Right lobe of liver (tissue), 6 donors: ENCODE data around the gene NRTN. TPM values are rescaled to one million over a fixed set of nuclear protein-coding genes. Genes with fewer than 3 reads are reported as not detected.

Experiments used
- ATAC-seq, 4 donors: fragments of 200-7000 bp; cut with Tn5 transposase; one replicate each; pipeline ENCODE4 v1.9.1; 2020; ENCODE audit warnings: mild to moderate bottlenecking in 4 of 4, moderate library complexity in 4 of 4
- DNase-seq, 3 donors: peaks; one replicate each; pipeline ENCODE4 v3.0.0-alpha.2; 2020
- H3K27ac ChIP-seq, 3 donors: fragments of 200-600 bp; one replicate each; pipeline ENCODE4 v1.8.0; 2022
- H3K27me3 ChIP-seq, 2 donors: fragments of 200-600 bp; one replicate each; pipeline ENCODE4 v1.8.0; 2022
- H3K36me3 ChIP-seq, 4 donors: fragments of 200-600 bp; sonication (generic) in 1 of 4; one replicate each; pipeline versions ENCODE4 v1.5.1 to v1.8.0; 2017 to 2022; ENCODE audit warnings: control low read depth in 1 of 4
- H3K4me1 ChIP-seq, 4 donors: fragments of 200-600 bp; sonication (generic) in 1 of 4; one replicate each; pipeline versions ENCODE4 v1.5.1 to v1.8.0; 2017 to 2022; ENCODE audit warnings: control low read depth in 1 of 4
- H3K4me3 ChIP-seq, 3 donors: fragments of 200-600 bp; one replicate each; pipeline ENCODE4 v1.8.0; 2022
- H3K9me3 ChIP-seq, 4 donors: fragments of 200-600 bp; sonication (generic) in 1 of 4; one replicate each; pipeline versions ENCODE4 v1.5.1 to v1.8.0; 2017 to 2022; ENCODE audit warnings: control low read depth in 1 of 4
- CTCF ChIP-seq, 4 donors: fragments of 200-600 bp in 3 of 4; fragments of 450-650 bp in 1 of 4; IDR thresholded peaks; one replicate each; pipeline versions ENCODE4 v1.5.1 to v1.8.0; 2016 to 2022; ENCODE audit warnings: antibody characterized with exemption in 4 of 4, mild to moderate bottlenecking in 2 of 4
- POLR2A ChIP-seq: fragments of 450-650 bp; IDR thresholded peaks from one replicate; pipeline ENCODE4 v1.6.1; 2017; ENCODE audit warnings: antibody characterized with exemption, mild to moderate bottlenecking
- WGBS: methylation state at CpG from one replicate; pipeline ENCODE4 v1.1.6; 2018; ENCODE audit warnings: low coverage, low lambda C conversion rate; ENCODE audit not compliant: insufficient coverage; ENCODE audit errors: missing lambda C conversion rate; 5-methylcytosine and 5-hydroxymethylcytosine counted together
- intact Hi-C, 2 donors: fragments of 100-400 bp; cut with DNase I; formaldehyde crosslinking; loops; one replicate each; pipeline versions ENCODE4 v1.11.2 to v1.14.1; 2022
- total RNA-seq, 6 experiments: library from RNA; depleted of rRNA in 2 of 6; stranded (reverse); fragments of >200 nt in 2 of 6; fragmentation: NEBNext Ultra II Directional in 3 of 6; extraction: Animal tissue kit (Norgen Biotek cat#: 25700) in 3 of 6; gene quantifications; one replicate each; pipeline versions ENCODE4 v1.1.0 to v1.2.4, GENCODE V29; 2016 to 2023
- donor health status: DM: no; HTN: yes; CAD: no.
- donor health status: DM: no; HTN: no; CAD: no.
- donor health status: DM: no; HTN: no; CAD: no.
- donor health status: DM: no; HTN: yes; CAD: no.
- donor health status: DM: no; HTN: yes; CAD: no.

NRTN gene
- total RNA-seq, 6 experiments from 2014 or later, result 4.7 to 11.6 (median 9.8) TPM

GRCh38 chr19:5795382-5795919 lies 9.4 kb upstream of the NRTN start:
- H3K9me3 ChIP-seq, result no peaks in the 10 kb centered on the region
- intact Hi-C loops, result no loop called here

GRCh38 chr19:5798244-5798643 lies 6.6 kb upstream of the NRTN start:
- Histone ChIP-seq H3K27ac (no peak overlapping the region), H3K4me1 (peaks cover 0 to 46% (median 19%) of the 10 kb centered on the region in 4 donors), H3K27me3 (no peaks in the 10 kb centered on the region), H3K4me3 (no peak overlapping the region), H3K9me3 (no peaks in the 10 kb centered on the region), H3K36me3 (no peaks in the 10 kb centered on the region)
- ATAC-seq (no peak), DNase-seq (no peak)
- TF ChIP-seq CTCF (IDR thresholded peaks at IDR 0.05) (no peak), POLR2A (no peak)
- 96% methylated on average over 4 of the region's 8 CpGs for WGBS
- intact Hi-C loops, result no loop called here

More at GRCh38 chr19:5795382-5795919, 9.4 kb upstream of the NRTN start:
- TF ChIP-seq CTCF (IDR thresholded peaks at IDR 0.05), result no peak
- no peak for TF ChIP-seq POLR2A
- DNase-seq, result no peak
- H3K27ac ChIP-seq, result no peak overlapping the region
- no peak for ATAC-seq
- no peaks in the 10 kb centered on the region for H3K27me3 ChIP-seq
- H3K4me1 ChIP-seq, result peaks cover 3 to 30% (median 14%) of the 10 kb centered on the region in 4 donors
- H3K4me3 ChIP-seq, result no peak overlapping the region
- H3K36me3 ChIP-seq, result no peaks in the 10 kb centered on the region
- 93% methylated on average over 7 of the region's 7 CpGs for WGBS

GRCh38 chr19:5799247-5800241 lies 5.3 kb upstream of the NRTN start:
- Histone ChIP-seq H3K27ac (peak overlapping the region; percentile 20 to 67 (median 45)), H3K4me1 (peaks cover 0 to 49% (median 21%) of the 10 kb centered on the region in 4 donors), H3K36me3 (no peaks in the 10 kb centered on the region), H3K4me3 (no peak overlapping the region), H3K27me3 (no peaks in the 10 kb centered on the region), H3K9me3 (no peaks in the 10 kb centered on the region)
- intact Hi-C loops, result loop anchor here in 1 of 2 donors (10.0 kb wide), 1 partner anchor 165 kb away; no protein-coding TSS in a partner anchor
- 11% methylated on average over 14 of the region's 37 CpGs for WGBS
- TF ChIP-seq CTCF (IDR thresholded peaks at IDR 0.05), result no peak
- TF ChIP-seq POLR2A, result no peak
- ATAC-seq (peak; percentile 1 to 35 (median 19)), DNase-seq (peak; percentile 65 to 80 (median 79))

GRCh38 chr19:5800361-5801270 lies 4.3 kb upstream of the NRTN start:
- no peaks in the 10 kb centered on the region for H3K9me3 ChIP-seq
- ATAC-seq, result peak; percentile 53 to 70 (median 59)
- H3K27ac ChIP-seq, result peak overlapping the region; percentile 38 to 67 (median 45)
- peaks cover 0 to 46% (median 21%) of the 10 kb centered on the region in 4 donors for H3K4me1 ChIP-seq
- TF ChIP-seq CTCF (IDR thresholded peaks at IDR 0.05) (no peak), POLR2A (no peak)
- peak; percentile 80 to 93 (median 91) for DNase-seq
- no peak overlapping the region for H3K4me3 ChIP-seq
- 29% methylated on average over 6 of the region's 17 CpGs for WGBS
- intact Hi-C loops, result loop anchor here in 1 of 2 donors (10.0 kb wide), 1 partner anchor 164 kb away; no protein-coding TSS in a partner anchor
- no peaks in the 10 kb centered on the region for H3K36me3 ChIP-seq
- no peaks in the 10 kb centered on the region for H3K27me3 ChIP-seq
